Measurements from ENCODE around the gene MEGF11.

- TF ChIP-seq, protein P1, sequence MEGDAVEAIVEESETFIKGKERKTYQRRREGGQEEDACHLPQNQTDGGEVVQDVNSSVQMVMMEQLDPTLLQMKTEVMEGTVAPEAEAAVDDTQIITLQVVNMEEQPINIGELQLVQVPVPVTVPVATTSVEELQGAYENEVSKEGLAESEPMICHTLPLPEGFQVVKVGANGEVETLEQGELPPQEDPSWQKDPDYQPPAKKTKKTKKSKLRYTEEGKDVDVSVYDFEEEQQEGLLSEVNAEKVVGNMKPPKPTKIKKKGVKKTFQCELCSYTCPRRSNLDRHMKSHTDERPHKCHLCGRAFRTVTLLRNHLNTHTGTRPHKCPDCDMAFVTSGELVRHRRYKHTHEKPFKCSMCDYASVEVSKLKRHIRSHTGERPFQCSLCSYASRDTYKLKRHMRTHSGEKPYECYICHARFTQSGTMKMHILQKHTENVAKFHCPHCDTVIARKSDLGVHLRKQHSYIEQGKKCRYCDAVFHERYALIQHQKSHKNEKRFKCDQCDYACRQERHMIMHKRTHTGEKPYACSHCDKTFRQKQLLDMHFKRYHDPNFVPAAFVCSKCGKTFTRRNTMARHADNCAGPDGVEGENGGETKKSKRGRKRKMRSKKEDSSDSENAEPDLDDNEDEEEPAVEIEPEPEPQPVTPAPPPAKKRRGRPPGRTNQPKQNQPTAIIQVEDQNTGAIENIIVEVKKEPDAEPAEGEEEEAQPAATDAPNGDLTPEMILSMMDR (IDR thresholded peaks at IDR 0.05): no peak
- no peak for TF ChIP-seq POLR2AphosphoS5 (IDR thresholded peaks at IDR 0.05)
These were observed 177.6 kb downstream of the MEGF11 start for GRCh38 chr15:66075947-66076346.
